Stimulated activated CD8-positive, alpha-beta memory T cell treated with anti-CD3 and anti-CD28 coated beads, Interleukin-15, amount 100 ng/mL, for 24 hours (primary cell): Measurements from ENCODE around the gene KCNN3.

Experiments used
- DNase-seq: peaks from one replicate; pipeline ENCODE4 v3.0.0-alpha.2; 2020; ENCODE audit warnings: low read depth

KCNN3 gene

GRCh38 chr1:154791292-154792166, 78.6 kb downstream of the KCNN3 start:
- peak; percentile 21 for DNase-seq

GRCh38 chr1:154788886-154789285, 81.2 kb downstream of the KCNN3 start:
- DNase-seq = no peak

GRCh38 chr1:154788110-154788870, 81.8 kb downstream of the KCNN3 start:
- no peak for DNase-seq

- DNase-seq = no peak
Observed at GRCh38 chr1:154786804-154787570, 83.1 kb downstream of the KCNN3 start.

GRCh38 chr1:154784924-154785531, 85.1 kb downstream of the KCNN3 start:
- DNase-seq = no peak

- DNase-seq = no peak
Observed at GRCh38 chr1:154784416-154784815, 85.7 kb downstream of the KCNN3 start.

GRCh38 chr1:154783976-154784375, 86.1 kb downstream of the KCNN3 start:
- DNase-seq = no peak

- DNase-seq = no peak
Observed at GRCh38 chr1:154780541-154780940, 89.5 kb downstream of the KCNN3 start.

GRCh38 chr1:154779551-154780189, 90.4 kb downstream of the KCNN3 start:
- DNase-seq = no peak

- DNase-seq = no peak
Observed at GRCh38 chr1:154778944-154779343, 91.1 kb downstream of the KCNN3 start.

- DNase-seq = no peak
Observed at GRCh38 chr1:154778275-154778674, 91.8 kb downstream of the KCNN3 start.

- DNase-seq = no peak
Observed at GRCh38 chr1:154777781-154778180, 92.3 kb downstream of the KCNN3 start.

- DNase-seq = no peak
Observed at GRCh38 chr1:154777154-154777553, 92.9 kb downstream of the KCNN3 start.

- no peak for DNase-seq
Observed at GRCh38 chr1:154775621-154776605, 94.2 kb downstream of the KCNN3 start.

- DNase-seq = no peak
Observed at GRCh38 chr1:154774175-154774855, 95.8 kb downstream of the KCNN3 start.

GRCh38 chr1:154773551-154773950, 96.5 kb downstream of the KCNN3 start:
- DNase-seq = no peak

- DNase-seq = no peak
Observed at GRCh38 chr1:154772606-154773506, 97.2 kb downstream of the KCNN3 start.

GRCh38 chr1:154772056-154772455, 98.0 kb downstream of the KCNN3 start:
- no peak for DNase-seq
